Bronchial epithelial cell (primary cell): ENCODE results near the gene SUCLG2. TPM values are rescaled to one million over a fixed set of nuclear protein-coding genes. Genes with fewer than 3 reads are reported as not detected.
A peak's percentile ranks its signal among the peaks of the same experiment; 100 is the strongest.

Experiments
- DNase-seq: peaks from one replicate; pipeline ENCODE4 v3.0.0-alpha.2; 2010; ENCODE audit warnings: low read depth
- FAIRE-seq: peaks from 2 replicates; lab custom pipeline; 2011; peaks lifted over from hg19 to GRCh38; lab: Jason Lieb, UNC
- H3K27me3 ChIP-seq: 2 replicates; pipeline ENCODE4 v1.5.1; 2011; ENCODE audit warnings: low read length; ENCODE audit not compliant: control insufficient read depth, insufficient read depth
- H3K36me3 ChIP-seq: 2 replicates; pipeline ENCODE4 v1.5.1; 2011; ENCODE audit warnings: low read length; ENCODE audit not compliant: control insufficient read depth, insufficient read depth
- H3K4me3 ChIP-seq: 2 replicates; pipeline ENCODE4 v1.5.1; 2011; ENCODE audit warnings: mild to moderate bottlenecking, low read depth, low read length, control low read depth
- total RNA-seq: library from RNA; depleted of rRNA; stranded (reverse); fragments of >200 nt; gene quantifications from 2 replicates; pipeline ENCODE4 v1.2.1, GENCODE V29; 2014
- TF ChIP-seq, protein P1 (sequence below): IDR thresholded peaks from 2 replicates; pipeline ENCODE4 v1.5.1; 2011; ENCODE audit warnings: mild to moderate bottlenecking, moderate library complexity, low read length, control low read depth, inconsistent platforms; ENCODE audit not compliant: insufficient read depth, severe bottlenecking

Gene SUCLG2
- total RNA-seq, 1 donor from 2014 or later: 42.1 TPM

DNA sequence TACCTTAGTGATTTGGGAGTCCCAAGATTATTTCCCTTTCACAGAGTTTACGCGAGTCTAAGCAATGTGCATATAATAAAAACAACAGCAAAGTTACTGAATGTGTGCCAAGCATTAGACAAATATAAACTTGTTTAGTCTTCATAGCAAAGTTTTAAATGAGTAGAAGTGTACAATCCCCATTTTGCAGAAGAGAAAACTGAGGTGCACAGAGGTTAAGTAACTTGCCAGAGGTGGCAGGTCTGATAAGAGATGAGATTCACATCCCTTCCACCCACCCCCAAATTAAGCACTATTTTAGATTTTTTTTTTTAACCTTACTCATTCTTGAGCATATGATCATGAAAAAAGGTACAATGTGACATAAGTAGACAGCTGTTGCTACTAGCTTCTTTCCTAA lies 2.2 kb upstream of the SUCLG2 start:
- H3K36me3 ChIP-seq: no peaks in the 10 kb centered on the region
- FAIRE-seq: no peak
- no peak for DNase-seq
- no peak overlapping the region for H3K4me3 ChIP-seq
- TF ChIP-seq, protein P1, sequence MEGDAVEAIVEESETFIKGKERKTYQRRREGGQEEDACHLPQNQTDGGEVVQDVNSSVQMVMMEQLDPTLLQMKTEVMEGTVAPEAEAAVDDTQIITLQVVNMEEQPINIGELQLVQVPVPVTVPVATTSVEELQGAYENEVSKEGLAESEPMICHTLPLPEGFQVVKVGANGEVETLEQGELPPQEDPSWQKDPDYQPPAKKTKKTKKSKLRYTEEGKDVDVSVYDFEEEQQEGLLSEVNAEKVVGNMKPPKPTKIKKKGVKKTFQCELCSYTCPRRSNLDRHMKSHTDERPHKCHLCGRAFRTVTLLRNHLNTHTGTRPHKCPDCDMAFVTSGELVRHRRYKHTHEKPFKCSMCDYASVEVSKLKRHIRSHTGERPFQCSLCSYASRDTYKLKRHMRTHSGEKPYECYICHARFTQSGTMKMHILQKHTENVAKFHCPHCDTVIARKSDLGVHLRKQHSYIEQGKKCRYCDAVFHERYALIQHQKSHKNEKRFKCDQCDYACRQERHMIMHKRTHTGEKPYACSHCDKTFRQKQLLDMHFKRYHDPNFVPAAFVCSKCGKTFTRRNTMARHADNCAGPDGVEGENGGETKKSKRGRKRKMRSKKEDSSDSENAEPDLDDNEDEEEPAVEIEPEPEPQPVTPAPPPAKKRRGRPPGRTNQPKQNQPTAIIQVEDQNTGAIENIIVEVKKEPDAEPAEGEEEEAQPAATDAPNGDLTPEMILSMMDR: no peak
- no peaks in the 10 kb centered on the region for H3K27me3 ChIP-seq

DNA sequence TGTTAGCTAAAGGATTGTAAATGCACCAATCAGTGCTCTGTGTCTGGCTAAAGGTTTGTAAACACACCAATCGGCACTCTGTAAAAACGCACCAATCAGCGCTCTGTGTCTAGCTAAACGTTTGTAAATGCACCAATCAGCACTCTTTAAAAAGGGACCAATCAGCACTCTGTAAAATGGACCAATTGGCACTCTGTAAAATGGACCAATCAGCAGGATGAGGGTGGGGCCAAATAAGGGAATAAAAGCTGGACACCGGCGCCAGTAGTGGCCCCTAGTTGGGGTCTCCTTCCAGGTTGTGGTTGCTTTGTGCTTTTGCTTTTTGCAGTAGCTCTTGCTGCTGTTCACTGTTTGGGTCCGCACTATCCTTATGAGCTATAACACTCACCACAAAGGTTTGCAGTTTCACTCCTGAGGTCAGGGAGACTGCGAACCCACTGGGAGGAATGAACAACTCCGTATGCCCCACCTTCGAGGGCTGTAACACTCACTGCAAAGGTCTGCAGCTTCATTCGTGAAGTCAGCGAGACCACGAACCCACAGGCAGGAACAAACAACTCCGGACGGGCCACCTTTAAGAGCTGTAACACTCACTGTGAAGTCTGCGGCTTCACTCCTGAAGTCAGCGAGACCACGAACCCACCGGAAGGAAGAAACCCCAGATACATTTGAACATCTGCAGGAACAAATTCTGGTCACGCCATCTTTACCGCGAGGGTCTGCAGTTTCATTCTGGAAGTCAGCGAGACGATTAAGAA lies 1.1 kb upstream of the SUCLG2 start:
- Histone ChIP-seq H3K4me3 (no peak overlapping the region), H3K36me3 (no peaks in the 10 kb centered on the region), H3K27me3 (no peaks in the 10 kb centered on the region)
- FAIRE-seq (no peak), DNase-seq (no peak)
- TF ChIP-seq, protein P1: no peak

DNA sequence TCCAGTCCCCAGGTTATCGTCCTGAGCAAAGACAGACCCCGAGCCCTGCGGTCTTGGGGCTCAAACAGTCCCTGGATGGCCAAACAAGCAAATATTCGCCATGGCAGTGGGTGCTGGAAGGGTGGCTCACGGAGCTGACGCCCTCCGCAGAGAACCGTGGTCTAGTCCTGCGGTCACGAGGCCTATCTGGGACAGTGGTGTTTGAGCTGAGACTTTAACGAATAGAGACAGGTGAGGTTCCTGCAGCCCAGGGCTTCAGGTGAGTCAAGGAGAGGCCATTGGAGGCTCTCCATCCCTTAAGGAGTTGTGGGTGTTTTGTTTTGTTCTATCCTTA lies 399 bp upstream of the SUCLG2 start:
- H3K36me3 ChIP-seq: no peaks in the 10 kb centered on the region
- DNase-seq (peak; percentile 5), FAIRE-seq (no peak)
- peak overlapping the region; percentile 62 for H3K4me3 ChIP-seq
- no peaks in the 10 kb centered on the region for H3K27me3 ChIP-seq
- TF ChIP-seq, protein P1: no peak

DNA sequence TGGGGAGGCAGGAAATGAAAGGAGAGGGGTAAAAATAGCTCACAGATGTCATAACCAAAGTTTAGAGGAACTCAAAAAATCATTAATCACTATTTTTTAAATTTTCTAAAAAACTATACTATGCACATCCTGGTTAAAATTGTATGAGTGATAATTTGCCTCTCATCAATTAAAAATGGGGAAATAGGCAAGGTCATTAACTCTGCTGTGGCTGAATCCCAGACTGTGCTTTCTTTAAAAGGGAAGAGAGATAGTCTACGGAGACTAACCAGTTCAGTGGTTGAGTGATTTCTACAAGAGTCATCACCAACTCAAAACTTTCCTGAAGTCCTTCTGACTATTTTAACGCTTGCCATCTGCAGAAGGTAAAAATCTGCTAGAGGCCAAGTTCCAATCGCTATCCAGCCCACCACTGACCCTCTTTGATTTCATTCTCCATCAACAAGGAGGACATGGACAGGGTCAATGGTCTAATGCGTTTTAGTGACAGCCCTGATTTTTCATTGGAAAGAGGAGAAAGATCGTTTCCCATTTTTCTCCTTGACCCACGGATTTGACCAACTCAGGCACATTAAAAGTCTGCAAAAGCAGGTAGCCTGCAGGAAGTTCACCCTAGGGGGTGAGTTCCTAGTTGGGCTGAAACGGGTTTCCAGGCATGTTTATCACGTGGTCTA lies 850 bp downstream of the SUCLG2 start:
- Histone ChIP-seq H3K27me3 (no peaks in the 10 kb centered on the region), H3K36me3 (no peaks in the 10 kb centered on the region), H3K4me3 (peak overlapping the region; percentile 62)
- TF ChIP-seq, protein P1: no peak
- DNase-seq (peak; percentile 21), FAIRE-seq (no peak)

DNA sequence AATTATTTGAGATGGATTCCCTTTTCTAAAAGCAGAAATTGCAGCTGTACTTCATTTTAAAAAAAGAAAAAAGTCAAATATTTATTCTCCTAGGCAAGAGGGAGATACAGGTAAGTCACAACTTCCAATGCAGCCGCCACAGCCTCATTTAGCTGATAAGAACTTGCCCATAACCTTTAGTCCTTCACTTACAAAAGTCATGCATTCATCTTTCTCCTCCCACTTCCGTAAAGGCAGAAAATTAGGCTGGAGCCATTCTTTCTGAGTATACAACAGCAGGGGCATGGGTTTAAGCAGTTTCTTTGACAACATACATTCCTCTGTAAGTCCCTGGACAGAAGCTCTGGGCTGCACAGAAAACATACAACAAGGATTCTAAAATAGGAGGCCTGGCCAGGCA lies 4.3 kb downstream of the SUCLG2 start:
- FAIRE-seq: no peak
- no peaks in the 10 kb centered on the region for H3K27me3 ChIP-seq

More for the DNA sequence above, 4.3 kb downstream of the SUCLG2 start:
- DNase-seq: no peak
- TF ChIP-seq, protein P1: no peak
- Histone ChIP-seq H3K4me3 (no peak overlapping the region), H3K36me3 (no peaks in the 10 kb centered on the region)
